ENCODE measurements around the gene CEP112. TPM values are rescaled to one million over a fixed set of nuclear protein-coding genes. Genes with fewer than 3 reads are reported as not detected.
"Not testable (repeated sequence)": the region's sequence is repeated elsewhere in the genome, so short reads cannot be mapped to it uniquely, and the experiment has no call there.

CEP112 gene
- total RNA-seq, 2 experiments from 2014 or later: 1.2 to 1.5 TPM

DNA sequence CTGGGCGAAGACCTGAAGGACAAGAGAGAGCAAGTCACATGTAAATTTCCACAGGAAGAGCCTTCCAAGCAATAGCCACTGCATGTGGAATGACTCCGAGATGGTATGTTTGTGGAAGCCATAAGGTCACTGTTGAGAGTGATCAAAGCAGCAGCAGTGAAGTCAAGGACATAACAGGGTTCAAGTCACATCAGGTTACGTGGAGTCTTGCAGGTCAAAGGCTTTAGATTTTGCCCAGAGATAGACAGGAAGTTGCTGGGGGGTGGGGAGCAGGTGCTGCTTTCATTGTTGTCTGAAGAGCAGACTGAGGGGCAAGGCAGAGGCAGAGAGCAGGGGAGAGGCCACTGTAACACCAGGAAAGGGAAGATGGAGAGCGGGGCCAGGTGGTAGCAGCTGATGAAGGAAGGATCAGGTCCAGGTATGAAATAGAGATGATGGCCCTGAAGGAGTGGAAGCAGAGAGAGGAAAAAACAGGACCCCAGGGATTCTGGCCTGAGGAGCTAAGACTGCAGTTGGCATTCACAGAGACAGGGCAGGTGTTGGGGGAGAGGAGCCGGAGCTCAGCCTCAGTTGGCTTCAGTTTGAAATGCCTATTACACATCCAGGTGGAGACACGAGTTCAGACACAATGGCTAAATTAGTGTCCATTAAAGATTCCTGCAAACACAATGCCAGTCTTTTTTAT is 501.2 kb downstream of the CEP112 start:
- peak; percentile 33 for DNase-seq
- POLR2A ChIA-PET: no interaction called here
- no peak overlapping the region for H3K4me3 Mint-ChIP-seq

DNA sequence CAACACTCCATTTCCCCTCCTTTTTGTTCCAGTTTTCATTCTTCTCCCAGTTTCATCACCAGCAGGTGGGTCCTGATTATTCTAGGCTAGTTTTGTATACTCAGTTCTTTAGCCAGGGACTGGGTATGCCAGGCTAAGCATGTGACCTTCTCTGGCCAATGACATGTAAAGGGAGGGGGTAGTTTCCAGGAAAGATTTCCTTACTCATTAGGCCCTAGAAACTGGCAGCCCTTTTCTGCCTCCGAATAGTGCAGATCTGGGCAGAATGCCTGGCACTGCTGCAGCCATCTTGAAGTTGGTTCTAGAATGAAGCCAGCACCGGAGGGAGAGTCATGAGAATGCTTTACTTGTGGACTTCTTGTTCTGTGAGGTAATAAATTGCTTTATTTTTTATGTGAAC is 503.6 kb downstream of the CEP112 start:
- Mint-ChIP-seq H3K4me3 (no peak overlapping the region), H3K27me3 (peaks cover 1% of the 10 kb centered on the region), H3K9me3 (no peaks in the 10 kb centered on the region), H3K4me1 (ENCODE audit: low read depth) (peaks cover 8% of the 10 kb centered on the region), H3K27ac (no peak overlapping the region), H3K36me3 (ENCODE audit: low read depth) (no peaks in the 10 kb centered on the region)
- DNase-seq: no peak
- CTCF ChIA-PET: no interaction called here
- TF ChIP-seq, protein P1, sequence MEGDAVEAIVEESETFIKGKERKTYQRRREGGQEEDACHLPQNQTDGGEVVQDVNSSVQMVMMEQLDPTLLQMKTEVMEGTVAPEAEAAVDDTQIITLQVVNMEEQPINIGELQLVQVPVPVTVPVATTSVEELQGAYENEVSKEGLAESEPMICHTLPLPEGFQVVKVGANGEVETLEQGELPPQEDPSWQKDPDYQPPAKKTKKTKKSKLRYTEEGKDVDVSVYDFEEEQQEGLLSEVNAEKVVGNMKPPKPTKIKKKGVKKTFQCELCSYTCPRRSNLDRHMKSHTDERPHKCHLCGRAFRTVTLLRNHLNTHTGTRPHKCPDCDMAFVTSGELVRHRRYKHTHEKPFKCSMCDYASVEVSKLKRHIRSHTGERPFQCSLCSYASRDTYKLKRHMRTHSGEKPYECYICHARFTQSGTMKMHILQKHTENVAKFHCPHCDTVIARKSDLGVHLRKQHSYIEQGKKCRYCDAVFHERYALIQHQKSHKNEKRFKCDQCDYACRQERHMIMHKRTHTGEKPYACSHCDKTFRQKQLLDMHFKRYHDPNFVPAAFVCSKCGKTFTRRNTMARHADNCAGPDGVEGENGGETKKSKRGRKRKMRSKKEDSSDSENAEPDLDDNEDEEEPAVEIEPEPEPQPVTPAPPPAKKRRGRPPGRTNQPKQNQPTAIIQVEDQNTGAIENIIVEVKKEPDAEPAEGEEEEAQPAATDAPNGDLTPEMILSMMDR (IDR thresholded peaks at IDR 0.05): no peak
- no peak for ATAC-seq
- intact Hi-C loops (cut with micrococcal nuclease): no loop called here
- POLR2A ChIA-PET: no interaction called here

More for the DNA sequence above, 501.2 kb downstream of the CEP112 start:
- Mint-ChIP-seq H3K27me3 (peaks cover 1% of the 10 kb centered on the region), H3K4me1 (ENCODE audit: low read depth) (peaks cover 8% of the 10 kb centered on the region), H3K36me3 (ENCODE audit: low read depth) (no peaks in the 10 kb centered on the region), H3K27ac (no peak overlapping the region), H3K9me3 (no peaks in the 10 kb centered on the region)
- TF ChIP-seq, protein P1 (IDR thresholded peaks at IDR 0.05): no peak
- CTCF ChIA-PET: interaction anchor here (1.0 kb wide), 1 partner anchor 59 kb away, joined by 3 read pairs; no protein-coding TSS in a partner anchor
- intact Hi-C loops (cut with micrococcal nuclease): no loop called here
- ATAC-seq: peak; percentile 30

DNA sequence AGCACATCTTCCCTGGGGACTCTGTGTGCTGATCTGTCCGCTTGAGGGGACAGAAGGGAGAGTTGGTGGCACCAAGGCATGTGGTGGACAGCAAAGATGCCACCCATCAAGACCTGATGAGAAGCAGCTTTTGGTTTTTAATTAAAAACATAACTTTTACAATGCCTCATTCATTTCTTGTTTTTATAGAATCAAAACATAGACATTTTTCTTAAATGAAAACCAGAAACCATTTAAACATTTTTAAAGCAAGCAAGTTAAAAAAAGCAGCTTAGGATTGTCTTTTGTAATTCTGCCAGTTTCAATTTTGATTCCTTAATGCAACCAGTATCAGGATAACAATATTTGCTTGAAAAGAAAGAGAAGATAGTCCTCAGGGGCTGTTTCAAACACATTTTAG is 506.8 kb downstream of the CEP112 start:
- no peak overlapping the region for H3K4me3 Mint-ChIP-seq
- H3K27ac Mint-ChIP-seq: no peak overlapping the region
- no peaks in the 10 kb centered on the region for H3K36me3 Mint-ChIP-seq (ENCODE audit: low read depth)
- TF ChIP-seq, protein P1 (IDR thresholded peaks at IDR 0.05): no peak
- ATAC-seq (no peak), DNase-seq (no peak)
- intact Hi-C loops (cut with micrococcal nuclease): no loop called here
- ChIA-PET POLR2A (interaction anchor here (1.0 kb wide), 1 partner anchor 15 kb away, joined by 3 read pairs; no protein-coding TSS in a partner anchor), CTCF (no interaction called here)
- H3K27me3 Mint-ChIP-seq: no peaks in the 10 kb centered on the region
- no peaks in the 10 kb centered on the region for H3K9me3 Mint-ChIP-seq
- no peaks in the 10 kb centered on the region for H3K4me1 Mint-ChIP-seq (ENCODE audit: low read depth)

DNA sequence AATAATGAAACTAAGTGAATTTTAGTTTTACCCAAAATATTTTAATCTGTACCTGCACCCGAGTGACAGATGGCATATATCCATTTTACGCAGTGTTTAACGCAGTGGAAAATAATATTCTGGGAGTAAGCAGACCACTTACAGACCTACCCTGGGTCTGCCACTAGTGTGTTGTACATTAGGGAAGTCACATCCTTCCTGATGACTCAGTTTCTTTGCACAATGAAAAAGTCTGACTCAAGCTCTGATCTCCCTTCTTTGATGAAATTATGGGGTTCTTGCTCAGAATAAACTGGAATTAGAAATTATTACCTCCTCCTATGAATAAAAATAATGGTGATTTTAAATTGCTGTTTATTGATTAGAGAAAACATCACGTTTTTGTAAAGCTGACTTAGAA is 507.3 kb downstream of the CEP112 start:
- Mint-ChIP-seq H3K4me1 (ENCODE audit: low read depth) (no peaks in the 10 kb centered on the region), H3K36me3 (ENCODE audit: low read depth) (no peaks in the 10 kb centered on the region), H3K4me3 (no peak overlapping the region), H3K9me3 (no peaks in the 10 kb centered on the region), H3K27me3 (no peaks in the 10 kb centered on the region), H3K27ac (no peak overlapping the region)
- CTCF ChIA-PET: no interaction called here
- DNase-seq: no peak
- intact Hi-C loops (cut with micrococcal nuclease): no loop called here
- POLR2A ChIA-PET: no interaction called here
- TF ChIP-seq, protein P1 (IDR thresholded peaks at IDR 0.05): no peak
- no peak for ATAC-seq

DNA sequence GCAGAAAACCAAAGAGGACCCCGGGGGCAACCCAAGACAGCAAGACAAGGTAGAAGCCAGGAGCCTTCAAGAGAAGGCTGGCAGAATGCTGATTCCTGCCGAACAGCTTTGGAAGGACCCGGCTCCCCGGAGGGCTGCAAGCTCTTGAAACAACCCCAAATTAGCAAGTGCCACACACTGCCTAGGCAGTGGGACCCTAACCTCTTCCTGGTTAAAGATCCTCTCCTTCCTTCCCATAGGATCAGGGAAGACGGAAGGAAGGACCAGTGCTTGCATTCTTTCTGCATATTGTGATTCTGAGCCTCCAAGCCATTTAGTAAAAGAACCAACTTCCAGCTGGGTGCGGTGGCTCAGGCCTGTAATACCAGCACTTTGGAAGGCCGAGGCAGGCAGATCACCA is 508.5 kb downstream of the CEP112 start:
- no peaks in the 10 kb centered on the region for H3K27me3 Mint-ChIP-seq
- no peak overlapping the region for H3K27ac Mint-ChIP-seq
- H3K4me1 Mint-ChIP-seq (ENCODE audit: low read depth): no peaks in the 10 kb centered on the region
- H3K4me3 Mint-ChIP-seq: no peak overlapping the region
- H3K36me3 Mint-ChIP-seq (ENCODE audit: low read depth): no peaks in the 10 kb centered on the region
- intact Hi-C loops (cut with micrococcal nuclease): no loop called here
- ChIA-PET POLR2A (interaction anchor here (0.7 kb wide), 1 partner anchor 26 kb away, joined by 3 read pairs; no protein-coding TSS in a partner anchor), CTCF (no interaction called here)
- TF ChIP-seq, protein P1 (IDR thresholded peaks at IDR 0.05): no peak
- no peak for DNase-seq
- H3K9me3 Mint-ChIP-seq: no peaks in the 10 kb centered on the region
- ATAC-seq: no peak

DNA sequence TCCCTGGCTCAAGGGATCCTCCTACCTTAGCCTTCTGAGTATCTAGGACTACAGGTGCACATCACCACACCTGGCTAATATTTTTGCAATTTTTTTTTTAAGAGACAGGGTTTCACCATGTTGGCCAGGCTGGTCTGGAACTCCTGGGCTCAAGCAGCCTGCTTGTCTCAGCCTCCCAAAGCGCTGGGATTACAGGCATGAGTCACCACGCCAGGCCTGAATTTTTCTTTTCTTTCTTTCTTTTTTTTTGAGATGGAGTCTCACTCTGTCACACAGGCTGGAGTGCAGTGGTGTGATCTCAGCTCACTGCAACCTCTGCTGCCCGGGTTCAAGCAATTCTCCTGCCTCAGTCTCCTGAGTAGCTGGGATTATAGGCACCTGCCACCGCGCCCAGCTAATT is 510.2 kb downstream of the CEP112 start:
- DNase-seq; H3K4me1 Mint-ChIP-seq (ENCODE audit: low read depth); H3K27ac Mint-ChIP-seq; ATAC-seq; POLR2A ChIA-PET; CTCF ChIA-PET; intact Hi-C loops (cut with micrococcal nuclease); H3K27me3 Mint-ChIP-seq; H3K36me3 Mint-ChIP-seq (ENCODE audit: low read depth); H3K4me3 Mint-ChIP-seq; H3K9me3 Mint-ChIP-seq: not testable (repeated sequence)

Measured in activated CD8-positive, alpha-beta T cell treated with anti-CD3 and anti-CD28 coated beads for 36 hours (primary cell).